Stimulated activated CD8-positive, alpha-beta memory T cell treated with anti-CD3 and anti-CD28 coated beads, Interleukin-2, amount 100 ng/mL, for 1 hour (primary cell): ENCODE data around the gene GMPPA.

Experiments
- DNase-seq, 2 donors: peaks; one replicate each; pipeline ENCODE4 v3.0.0-alpha.2; 2020; ENCODE audit warnings: low read depth in 2 of 2

GMPPA gene

DNA sequence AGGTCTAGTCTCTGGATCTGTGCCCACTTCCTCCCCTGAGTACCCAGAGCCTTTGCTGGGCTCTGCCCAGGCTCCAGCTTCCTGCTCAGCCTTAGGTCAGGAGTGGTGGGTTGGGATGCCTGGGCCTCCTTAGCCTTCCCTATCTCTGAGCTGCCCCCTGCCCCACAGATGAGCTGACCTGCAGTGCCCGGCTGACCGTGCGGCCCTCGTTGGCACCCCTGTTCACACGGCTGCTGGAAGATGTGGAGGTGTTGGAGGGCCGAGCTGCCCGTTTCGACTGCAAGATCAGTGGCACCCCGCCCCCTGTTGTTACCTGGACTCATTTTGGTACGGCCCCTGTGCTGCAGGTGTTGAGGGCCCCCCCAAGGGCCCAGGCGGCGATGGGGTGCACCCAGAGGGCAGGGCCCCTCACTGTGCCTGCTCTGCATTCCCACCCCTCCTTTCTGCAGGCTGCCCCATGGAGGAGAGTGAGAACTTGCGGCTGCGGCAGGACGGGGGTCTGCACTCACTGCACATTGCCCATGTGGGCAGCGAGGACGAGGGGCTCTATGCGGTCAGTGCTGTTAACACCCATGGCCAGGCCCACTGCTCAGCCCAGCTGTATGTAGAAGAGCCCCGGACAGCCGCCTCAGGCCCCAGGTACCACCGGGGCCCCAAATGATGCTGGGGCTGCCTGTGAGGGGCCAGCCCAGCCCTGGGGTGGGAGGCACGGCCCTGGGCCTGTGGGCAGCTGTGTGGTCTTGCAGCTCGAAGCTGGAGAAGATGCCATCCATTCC lies 30.1 kb upstream of the GMPPA start:
- DNase-seq: no peak

DNA sequence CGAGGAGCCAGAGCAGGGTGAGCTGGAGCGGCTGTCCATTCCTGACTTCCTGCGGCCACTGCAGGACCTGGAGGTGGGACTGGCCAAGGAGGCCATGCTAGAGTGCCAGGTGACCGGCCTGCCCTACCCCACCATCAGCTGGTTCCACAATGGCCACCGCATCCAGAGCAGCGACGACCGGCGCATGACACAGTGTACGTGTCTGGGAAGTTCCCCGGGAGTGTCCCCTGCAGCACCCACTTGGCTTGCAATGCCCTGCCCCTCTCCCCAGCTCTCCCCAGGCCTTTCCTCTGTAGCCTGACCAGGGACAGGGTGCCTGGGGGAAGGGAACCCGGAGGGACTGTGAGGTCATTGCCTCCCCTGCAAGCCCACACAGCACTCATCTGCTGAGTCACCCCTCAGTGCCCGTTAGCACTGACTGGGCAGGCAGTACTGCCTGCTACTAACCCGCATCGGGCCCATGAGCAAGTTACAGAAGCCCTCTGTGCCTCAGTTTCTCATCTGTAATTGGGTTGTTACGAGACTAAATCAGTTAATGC lies 29.4 kb upstream of the GMPPA start:
- no peak for DNase-seq

DNA sequence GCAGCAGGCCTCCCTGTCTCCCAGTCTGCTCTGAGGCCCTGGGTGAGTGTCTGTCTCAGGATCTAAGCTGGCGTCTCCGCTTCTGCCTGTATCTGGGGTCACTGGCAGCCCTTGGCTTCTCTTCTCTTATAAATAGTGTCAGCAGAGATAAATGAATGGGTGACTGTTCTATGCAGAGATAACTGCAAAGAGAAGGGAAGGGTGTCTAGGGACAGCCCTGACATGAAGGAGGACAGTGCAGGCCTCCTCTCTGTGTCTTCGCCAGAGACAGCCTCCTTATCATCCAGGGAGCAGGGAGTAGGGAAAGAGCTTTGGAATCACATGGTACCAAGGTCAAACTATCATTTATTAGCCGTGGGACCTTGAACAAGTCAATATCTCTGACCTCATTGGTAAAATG lies 28.3 kb upstream of the GMPPA start:
- DNase-seq: no peak

DNA sequence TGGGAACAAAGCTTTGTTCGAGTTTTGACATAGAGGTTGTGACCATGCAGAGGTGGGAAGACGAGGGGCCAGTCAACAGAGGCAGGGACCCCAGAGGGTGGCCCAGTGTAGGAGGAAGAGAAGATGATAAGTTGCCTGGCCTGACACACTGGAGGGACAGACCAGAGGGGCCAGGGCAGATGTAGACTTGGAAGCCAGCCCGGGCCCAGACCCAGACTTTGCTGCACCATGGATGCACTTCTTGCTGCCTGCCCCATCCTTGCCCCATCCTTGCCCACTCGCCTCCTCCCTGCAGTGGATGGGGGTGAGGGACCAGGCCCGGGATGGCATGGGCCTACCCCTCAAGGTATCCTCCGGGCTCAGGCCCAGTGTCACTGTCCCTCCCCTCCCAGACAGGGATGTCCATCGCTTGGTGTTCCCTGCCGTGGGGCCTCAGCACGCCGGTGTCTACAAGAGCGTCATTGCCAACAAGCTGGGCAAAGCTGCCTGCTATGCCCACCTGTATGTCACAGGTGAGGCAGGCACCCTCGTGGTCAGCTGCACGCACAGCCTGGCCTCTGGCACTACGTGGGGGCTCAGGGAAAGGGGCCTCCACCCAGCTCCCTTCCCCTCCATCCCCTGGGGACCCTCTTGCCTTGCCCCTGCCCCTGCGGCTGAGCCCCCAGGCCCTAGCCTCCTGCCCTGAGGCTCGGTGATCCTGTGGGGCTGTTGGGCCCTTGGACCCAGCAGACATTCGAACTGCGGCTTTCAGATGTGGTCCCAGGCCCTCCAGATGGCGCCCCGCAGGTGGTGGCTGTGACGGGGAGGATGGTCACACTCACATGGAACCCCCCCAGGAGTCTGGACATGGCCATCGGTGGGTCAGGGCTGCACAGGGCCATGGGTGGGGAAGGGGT lies 27.0 kb upstream of the GMPPA start:
- DNase-seq: no peak

DNA sequence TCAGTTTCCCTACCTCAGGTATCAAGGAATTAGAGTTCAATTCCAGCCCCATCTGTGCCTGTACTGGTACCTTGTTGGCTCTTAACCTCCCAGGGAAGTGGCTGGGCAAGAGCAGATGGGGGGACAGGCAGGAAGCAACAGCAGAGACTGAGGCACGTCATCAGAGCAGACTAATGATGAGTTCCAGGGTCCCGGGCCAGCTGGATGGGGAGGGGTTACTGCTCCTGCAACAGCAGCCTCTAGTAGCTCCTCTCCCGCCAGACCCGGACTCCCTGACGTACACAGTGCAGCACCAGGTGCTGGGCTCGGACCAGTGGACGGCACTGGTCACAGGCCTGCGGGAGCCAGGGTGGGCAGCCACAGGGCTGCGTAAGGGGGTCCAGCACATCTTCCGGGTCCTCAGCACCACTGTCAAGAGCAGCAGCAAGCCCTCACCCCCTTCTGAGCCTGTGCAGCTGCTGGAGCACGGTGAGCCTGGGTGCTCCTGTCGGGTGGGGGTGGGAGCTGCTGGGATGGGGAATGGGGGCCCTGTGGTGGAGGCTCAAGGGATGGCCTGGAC lies 26.0 kb upstream of the GMPPA start:
- DNase-seq: no peak

DNA sequence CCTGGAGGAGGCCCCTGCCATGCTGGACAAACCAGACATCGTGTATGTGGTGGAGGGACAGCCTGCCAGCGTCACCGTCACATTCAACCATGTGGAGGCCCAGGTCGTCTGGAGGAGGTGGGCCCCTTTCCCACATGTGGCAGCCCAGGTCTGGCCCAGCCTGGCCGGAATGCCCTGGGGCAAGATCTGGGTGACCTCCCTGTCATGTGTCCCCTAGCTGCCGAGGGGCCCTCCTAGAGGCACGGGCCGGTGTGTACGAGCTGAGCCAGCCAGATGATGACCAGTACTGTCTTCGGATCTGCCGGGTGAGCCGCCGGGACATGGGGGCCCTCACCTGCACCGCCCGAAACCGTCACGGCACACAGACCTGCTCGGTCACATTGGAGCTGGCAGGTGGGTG lies 25.2 kb upstream of the GMPPA start:
- DNase-seq: no peak

DNA sequence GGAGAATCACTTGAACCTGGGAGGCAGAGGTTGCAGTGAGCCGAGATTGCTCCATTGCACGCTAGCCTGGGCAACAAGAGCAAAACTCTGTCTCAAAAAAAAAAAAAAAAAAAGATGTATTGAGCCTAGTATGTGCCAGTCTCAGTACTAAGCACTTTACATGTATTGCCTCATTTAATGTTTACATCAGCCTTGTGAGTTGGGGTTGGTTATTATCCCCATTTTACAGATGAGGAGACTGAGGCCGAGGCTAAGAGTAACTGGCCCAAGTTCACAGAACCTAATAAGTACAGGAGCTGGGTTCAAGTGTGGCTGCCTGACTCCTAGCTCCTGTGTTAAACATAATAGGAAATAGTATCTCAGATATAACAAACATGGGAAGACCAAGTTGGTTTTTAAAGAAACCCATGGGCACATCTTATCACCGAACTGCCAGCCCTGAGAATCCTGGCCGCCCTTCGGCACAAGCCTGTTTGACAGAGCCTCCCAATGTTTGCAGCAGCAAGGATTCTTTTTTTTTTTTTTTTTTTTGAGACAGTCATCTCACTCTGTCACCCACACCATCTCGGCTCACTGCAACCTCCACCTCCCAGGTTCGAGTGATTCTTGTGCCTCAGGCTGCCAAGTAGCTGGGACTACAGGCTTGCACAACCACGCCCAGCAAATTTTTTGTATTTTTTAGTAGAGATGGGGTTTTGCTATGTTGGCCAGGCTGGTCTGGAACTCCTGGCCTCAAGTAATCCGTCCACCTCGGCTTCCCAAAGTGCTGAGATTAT lies 24.2 kb upstream of the GMPPA start:
- DNase-seq: no peak

DNA sequence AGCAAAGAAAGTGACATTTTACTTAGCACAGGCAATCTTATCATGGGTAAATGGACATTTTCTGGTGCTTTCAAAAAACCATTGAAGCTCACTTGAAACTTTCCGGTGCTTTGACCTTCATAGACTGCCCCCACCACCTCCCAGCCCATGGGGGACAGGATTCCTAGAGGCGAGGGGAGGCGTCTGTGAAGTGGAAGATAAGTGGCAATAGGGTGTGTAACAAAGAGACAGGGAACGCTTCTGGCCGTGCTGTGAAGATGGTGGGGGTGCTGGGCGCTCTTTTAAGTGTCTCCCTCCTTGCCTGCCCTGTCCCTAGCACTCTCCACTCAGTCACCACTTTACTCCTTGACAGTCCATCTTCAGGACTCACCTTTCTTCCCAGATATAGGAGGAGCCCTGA lies 23.4 kb upstream of the GMPPA start:
- no peak for DNase-seq

DNA sequence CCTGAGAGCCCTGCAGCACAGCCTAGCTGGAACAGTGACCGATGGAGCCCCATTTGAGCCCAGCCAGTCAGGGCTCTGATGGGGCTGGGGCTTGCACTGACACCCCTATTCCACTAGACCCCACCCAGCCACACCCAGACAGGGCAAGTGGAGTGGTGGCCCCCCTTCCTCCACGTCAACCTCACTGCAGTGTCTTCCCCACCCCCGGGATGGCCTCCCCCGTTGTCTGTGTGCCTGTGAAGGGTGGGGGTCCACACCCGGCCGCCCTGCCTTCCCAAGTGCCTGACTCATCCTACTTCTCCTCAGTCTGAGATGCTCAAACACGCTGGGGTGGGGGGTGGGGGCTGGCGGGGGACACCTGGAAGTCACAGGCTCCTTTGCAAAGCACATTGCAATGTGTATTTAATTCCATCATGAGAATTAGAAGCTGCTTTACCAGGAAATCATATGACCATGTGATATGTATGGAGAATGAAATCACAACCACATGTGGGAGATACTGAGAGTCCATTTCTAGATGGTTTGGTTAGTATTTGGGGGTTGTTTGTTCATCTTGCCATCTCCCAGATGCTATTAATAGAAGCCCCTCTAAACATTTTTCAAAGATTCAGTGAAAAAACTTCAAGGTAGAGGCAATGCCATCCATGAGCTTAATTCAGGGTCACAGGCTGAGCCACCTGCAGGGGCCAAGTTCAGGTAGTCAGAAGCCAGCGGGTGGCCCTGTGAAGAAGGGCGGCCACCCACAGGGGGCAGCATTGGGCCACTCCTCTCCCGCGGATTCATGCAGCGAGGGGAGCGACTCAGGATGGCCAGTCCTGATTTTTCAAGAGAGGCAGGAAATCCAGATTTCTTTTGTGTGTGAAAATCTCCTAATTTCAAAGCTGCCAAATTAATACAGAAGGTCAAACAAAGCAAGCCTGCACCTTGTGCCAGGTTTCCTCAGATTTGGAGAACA lies 22.7 kb upstream of the GMPPA start:
- peak in 1 of 2 donors; percentile 15 for DNase-seq

DNA sequence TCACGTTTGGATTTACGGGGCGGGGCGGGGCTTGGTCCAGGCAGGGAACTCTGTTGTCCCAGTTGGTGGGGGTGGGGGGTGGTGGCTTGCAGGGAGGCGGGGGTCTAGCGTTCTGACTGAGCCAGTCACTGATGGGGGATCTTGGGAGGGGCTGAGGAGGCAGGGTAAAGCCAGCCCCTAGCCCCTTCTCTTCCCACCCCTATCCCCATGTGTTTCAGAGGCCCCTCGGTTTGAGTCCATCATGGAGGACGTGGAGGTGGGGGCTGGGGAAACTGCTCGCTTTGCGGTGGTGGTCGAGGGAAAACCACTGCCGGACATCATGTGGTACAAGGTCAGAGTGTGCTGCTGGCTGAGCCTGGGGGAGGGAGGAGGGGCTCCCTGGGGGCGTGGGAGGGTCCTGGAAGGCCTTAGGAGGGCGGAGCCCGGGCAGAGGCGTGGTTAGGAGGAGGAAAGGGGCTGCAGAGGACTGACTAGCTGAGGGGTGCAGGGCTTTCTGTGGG lies 22.0 kb upstream of the GMPPA start:
- DNase-seq: no peak

DNA sequence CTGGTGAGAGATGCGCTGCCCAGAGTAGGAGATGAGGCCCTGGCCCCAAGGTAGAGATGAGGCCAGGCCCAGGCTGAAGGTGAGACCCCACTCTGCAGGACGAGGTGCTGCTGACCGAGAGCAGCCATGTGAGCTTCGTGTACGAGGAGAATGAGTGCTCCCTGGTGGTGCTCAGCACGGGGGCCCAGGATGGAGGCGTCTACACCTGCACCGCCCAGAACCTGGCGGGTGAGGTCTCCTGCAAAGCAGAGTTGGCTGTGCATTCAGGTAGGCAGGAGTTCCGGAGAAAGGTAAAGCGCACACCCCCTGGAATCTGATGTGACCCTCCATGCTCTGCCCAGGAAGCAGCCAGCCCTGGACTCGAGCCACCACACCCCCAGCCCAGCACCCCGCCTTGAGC lies 21.5 kb upstream of the GMPPA start:
- DNase-seq: no peak

DNA sequence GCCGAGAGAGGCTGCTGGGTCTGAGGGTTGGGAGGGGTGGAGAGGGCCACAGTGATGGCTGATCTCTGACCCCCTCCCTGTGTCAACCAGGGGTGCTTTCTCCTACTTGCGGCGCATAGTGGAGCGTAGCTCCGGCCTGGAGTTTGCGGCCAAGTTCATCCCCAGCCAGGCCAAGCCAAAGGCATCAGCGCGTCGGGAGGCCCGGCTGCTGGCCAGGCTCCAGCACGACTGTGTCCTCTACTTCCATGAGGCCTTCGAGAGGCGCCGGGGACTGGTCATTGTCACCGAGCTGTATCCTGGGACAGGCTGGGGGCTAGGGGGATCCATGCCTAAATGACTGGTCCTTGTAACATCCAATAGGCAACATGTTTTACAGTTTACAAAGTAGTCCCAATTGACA lies 20.9 kb upstream of the GMPPA start:
- no peak for DNase-seq

DNA sequence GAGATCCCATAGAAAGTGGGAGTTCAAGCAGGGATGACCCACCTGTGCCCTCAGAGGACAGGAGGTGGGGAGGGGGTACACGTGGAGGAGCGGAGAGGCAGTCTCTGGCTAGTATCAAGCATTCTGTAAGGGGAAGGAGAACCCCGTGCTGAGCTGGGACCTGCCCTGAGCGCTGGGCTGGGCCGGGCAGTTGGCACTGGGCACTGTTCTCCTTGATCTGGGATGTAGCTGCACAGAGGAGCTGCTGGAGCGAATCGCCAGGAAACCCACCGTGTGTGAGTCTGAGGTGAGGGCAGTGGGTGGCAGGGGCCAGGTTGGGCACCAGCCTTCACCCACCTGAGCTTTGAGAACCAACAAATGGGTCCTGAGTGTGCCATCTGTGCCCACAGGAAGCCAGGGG lies 19.8 kb upstream of the GMPPA start:
- DNase-seq: no peak

DNA sequence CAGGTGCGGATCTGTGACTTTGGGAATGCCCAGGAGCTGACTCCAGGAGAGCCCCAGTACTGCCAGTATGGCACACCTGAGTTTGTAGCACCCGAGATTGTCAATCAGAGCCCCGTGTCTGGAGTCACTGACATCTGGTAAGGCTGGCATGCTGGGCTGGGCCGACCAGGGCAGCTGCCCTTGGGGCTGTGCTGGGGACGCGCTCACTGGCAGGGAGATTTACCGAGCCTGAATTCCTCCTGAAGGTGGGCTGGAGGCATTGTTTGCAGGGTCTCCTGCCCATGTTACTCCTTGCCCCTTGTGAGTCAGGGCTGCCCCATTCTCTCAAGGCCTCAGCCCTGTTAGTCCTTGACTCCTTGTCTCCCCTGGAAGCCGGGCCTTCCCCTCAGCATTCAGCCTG lies 18.7 kb upstream of the GMPPA start:
- no peak for DNase-seq

DNA sequence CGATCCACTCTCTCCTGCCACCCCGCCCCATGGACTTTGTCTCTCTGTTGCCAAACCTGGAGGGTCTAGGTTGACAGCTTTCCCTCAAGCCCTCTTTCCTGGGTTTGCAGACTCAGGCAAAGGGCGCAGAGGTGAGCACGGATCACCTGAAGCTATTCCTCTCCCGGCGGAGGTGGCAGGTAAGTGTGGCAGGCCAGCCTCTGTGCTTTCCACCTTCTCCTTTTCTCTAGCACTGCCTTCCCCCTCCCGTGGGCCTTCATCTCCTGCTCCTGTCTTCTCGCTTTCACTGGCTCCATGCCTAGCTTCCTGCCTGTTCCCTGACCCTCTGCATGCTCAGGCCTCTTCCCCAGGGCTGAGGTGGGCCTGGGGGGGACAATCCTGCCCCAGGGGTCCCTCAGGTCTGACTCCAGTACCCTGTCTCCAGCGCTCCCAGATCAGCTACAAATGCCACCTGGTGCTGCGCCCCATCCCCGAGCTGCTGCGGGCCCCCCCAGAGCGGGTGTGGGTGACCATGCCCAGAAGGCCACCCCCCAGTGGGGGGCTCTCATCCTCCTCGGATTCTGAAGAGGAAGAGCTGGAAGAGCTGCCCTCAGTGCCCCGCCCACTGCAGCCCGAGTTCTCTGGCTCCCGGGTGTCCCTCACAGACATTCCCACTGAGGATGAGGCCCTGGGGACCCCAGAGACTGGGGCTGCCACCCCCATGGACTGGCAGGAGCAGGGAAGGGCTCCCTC lies 15.9 kb upstream of the GMPPA start:
- DNase-seq: no peak

DNA sequence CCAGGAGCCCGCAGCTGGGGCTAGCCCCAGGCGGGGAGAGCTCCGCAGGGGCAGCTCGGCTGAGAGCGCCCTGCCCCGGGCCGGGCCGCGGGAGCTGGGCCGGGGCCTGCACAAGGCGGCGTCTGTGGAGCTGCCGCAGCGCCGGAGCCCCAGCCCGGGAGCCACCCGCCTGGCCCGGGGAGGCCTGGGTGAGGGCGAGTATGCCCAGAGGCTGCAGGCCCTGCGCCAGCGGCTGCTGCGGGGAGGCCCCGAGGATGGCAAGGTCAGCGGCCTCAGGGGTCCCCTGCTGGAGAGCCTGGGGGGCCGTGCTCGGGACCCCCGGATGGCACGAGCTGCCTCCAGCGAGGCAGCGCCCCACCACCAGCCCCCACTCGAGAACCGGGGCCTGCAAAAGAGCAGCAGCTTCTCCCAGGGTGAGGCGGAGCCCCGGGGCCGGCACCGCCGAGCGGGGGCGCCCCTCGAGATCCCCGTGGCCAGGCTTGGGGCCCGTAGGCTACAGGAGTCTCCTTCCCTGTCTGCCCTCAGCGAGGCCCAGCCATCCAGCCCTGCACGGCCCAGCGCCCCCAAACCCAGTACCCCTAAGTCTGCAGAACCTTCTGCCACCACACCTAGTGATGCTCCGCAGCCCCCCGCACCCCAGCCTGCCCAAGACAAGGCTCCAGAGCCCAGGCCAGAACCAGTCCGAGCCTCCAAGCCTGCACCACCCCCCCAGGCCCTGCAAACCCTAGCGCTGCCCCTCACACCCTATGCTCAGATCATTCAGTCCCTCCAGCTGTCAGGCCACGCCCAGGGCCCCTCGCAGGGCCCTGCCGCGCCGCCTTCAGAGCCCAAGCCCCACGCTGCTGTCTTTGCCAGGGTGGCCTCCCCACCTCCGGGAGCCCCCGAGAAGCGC lies 15.0 kb upstream of the GMPPA start:
- DNase-seq: no peak

DNA sequence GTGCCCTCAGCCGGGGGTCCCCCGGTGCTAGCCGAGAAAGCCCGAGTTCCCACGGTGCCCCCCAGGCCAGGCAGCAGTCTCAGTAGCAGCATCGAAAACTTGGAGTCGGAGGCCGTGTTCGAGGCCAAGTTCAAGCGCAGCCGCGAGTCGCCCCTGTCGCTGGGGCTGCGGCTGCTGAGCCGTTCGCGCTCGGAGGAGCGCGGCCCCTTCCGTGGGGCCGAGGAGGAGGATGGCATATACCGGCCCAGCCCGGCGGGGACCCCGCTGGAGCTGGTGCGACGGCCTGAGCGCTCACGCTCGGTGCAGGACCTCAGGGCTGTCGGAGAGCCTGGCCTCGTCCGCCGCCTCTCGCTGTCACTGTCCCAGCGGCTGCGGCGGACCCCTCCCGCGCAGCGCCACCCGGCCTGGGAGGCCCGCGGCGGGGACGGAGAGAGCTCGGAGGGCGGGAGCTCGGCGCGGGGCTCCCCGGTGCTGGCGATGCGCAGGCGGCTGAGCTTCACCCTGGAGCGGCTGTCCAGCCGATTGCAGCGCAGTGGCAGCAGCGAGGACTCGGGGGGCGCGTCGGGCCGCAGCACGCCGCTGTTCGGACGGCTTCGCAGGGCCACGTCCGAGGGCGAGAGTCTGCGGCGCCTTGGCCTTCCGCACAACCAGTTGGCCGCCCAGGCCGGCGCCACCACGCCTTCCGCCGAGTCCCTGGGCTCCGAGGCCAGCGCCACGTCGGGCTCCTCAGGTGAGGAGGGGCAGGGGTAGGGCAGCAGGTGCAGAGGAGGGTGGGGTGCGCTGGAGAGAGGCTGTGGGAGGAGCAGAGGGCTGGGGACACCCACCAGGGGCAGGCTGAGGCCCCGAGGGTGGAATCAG lies 14.1 kb upstream of the GMPPA start:
- no peak for DNase-seq

DNA sequence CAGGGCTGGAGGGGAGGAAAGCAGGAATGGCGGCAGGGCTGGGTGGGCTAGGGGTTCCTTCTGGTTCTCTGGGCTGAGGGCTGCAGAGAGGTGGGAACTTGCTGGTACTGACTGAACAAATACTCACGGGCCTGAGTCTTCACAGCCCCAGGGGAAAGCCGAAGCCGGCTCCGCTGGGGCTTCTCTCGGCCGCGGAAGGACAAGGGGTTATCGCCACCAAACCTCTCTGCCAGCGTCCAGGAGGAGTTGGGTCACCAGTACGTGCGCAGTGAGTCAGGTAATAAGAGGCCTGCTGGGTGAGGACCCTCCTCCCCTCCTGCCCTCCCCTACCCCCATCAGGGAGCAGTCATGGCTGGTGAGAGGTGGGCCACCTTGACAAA lies 13.5 kb upstream of the GMPPA start:
- DNase-seq: no peak
